Activated CD4-positive, CD25-positive, alpha-beta regulatory T cell treated with anti-CD3 and anti-CD28 coated beads, Interleukin-2, amount 50 U/mL, for 16 hours (primary cell): ENCODE results near the gene ERICH2.
"Not testable (repeated sequence)": the region's sequence is repeated elsewhere in the genome, so short reads cannot be mapped to it uniquely, and the experiment has no call there.

Experiments
- DNase-seq: peaks from one replicate; pipeline ENCODE4 v3.0.0-alpha.2; 2020; ENCODE audit warnings: low read depth, low spot score

The ERICH2 gene

GRCh38 chr2:170770008-170770605 is at the start of gene ERICH2:
ERICH2 (plus strand) TSS chr2:170770378; CDS start chr2:170770682, 304 bp downstream.
- no peak for DNase-seq

GRCh38 chr2:170721678-170722077 is 48.5 kb upstream of the ERICH2 start:
- no peak for DNase-seq

- no peak for DNase-seq
Observed at GRCh38 chr2:170722301-170722700, 47.9 kb upstream of the ERICH2 start.

- DNase-seq, result no peak
Observed at GRCh38 chr2:170723446-170723958, 46.7 kb upstream of the ERICH2 start.

GRCh38 chr2:170733798-170734600 is 36.2 kb upstream of the ERICH2 start:
- no peak for DNase-seq

GRCh38 chr2:170734601-170735000 is 35.6 kb upstream of the ERICH2 start:
- not testable (repeated sequence) for DNase-seq

GRCh38 chr2:170736628-170737027 is 33.5 kb upstream of the ERICH2 start:
- no peak for DNase-seq

GRCh38 chr2:170737406-170737805 is 32.8 kb upstream of the ERICH2 start:
- DNase-seq, result no peak

GRCh38 chr2:170737821-170738220 is 32.4 kb upstream of the ERICH2 start:
- no peak for DNase-seq

GRCh38 chr2:170739048-170739447 is 31.1 kb upstream of the ERICH2 start:
- no peak for DNase-seq

GRCh38 chr2:170739507-170740046 is 30.6 kb upstream of the ERICH2 start:
- DNase-seq, result no peak

GRCh38 chr2:170740660-170741059 is 29.5 kb upstream of the ERICH2 start:
- no peak for DNase-seq

- no peak for DNase-seq
Observed at GRCh38 chr2:170742000-170742399, 28.2 kb upstream of the ERICH2 start.

- DNase-seq, result no peak
Observed at GRCh38 chr2:170742896-170743529, 27.2 kb upstream of the ERICH2 start.

- DNase-seq, result no peak
Observed at GRCh38 chr2:170743530-170744239, 26.5 kb upstream of the ERICH2 start.

GRCh38 chr2:170744248-170745002 is 25.8 kb upstream of the ERICH2 start:
- DNase-seq, result no peak

- DNase-seq, result no peak
Observed at GRCh38 chr2:170745305-170745704, 24.9 kb upstream of the ERICH2 start.

GRCh38 chr2:170747921-170748320 is 22.3 kb upstream of the ERICH2 start:
- no peak for DNase-seq

- not testable (repeated sequence) for DNase-seq
Observed at GRCh38 chr2:170751555-170751954, 18.6 kb upstream of the ERICH2 start.

GRCh38 chr2:170761572-170761971 is 8.6 kb upstream of the ERICH2 start:
- DNase-seq, result no peak

- no peak for DNase-seq
Observed at GRCh38 chr2:170762760-170763159, 7.4 kb upstream of the ERICH2 start.
